GM21619 (cell line): ENCODE data around the gene MARS1.

Experiments
- ATAC-seq: cut with Tn5 transposase; IDR thresholded peaks from one replicate; pipeline ENCODE4 v1.9.1; 2021; ENCODE audit not compliant: unreplicated experiment

The MARS1 gene

GRCh38 chr12:57456737-57457490 lies 31.0 kb upstream of the MARS1 start:
- no peak for ATAC-seq

DNA sequence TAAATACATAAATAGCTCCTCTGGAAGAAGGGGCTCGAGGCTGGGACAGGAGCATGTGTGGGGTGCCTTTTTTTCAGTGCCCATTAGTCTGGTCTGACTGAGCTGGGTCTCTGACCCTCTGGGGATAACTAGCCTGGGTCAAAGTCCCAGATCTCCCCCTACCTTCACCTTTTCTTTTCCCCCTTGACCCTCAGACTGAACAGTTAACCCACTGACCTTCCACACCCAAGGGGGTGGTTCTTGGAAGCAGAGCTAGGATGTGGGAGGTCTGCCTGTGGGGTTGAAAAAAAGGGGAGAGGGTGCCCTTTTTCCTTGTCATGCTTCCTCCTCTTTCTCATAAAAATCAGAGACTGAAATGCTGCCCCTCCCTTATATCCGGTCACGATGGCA lies 29.2 kb upstream of the MARS1 start:
- ATAC-seq: no peak

GRCh38 chr12:57459055-57459749 lies 28.7 kb upstream of the MARS1 start:
- peak; percentile 51 for ATAC-seq

DNA sequence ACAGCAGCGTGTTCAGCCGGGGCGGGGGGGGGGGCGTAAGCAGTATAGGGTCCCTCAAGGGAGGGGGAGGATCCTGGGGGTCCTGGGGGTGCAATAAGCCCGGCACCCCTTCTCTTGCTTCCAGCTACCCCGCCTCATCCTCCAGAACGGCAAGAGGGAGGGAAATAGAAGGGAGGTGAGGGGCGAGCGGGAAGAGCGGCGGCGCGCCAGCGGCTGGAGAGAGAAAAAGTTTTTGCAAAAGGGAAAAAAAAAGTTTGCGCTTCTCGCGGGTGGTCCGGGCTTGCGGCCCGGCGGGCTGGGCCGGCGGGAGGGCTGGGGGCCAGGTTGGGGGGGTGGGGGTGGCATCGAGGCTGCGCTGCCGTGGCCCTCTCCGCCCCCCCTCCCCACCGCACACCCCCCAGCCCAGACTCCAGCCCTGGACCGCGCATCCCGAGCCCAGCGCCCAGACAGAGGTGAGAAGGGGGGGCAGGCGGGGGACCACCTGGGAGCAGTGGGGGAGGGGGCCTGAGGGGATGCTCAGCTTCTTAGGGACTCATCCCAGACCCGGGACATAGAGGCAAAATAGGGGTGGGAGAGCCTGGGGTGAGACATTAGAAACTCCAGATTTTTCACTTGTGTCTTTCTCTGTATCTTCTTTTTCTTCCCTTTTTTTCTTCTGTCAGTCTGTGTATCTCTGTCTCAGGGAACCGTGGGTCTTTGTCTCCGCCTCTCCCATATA lies 28.0 kb upstream of the MARS1 start, which contains the start of gene GLI1:
Gene GLI1, plus strand, starts transcription at position 36 of the 718 bp plus-strand sequence. CDS start 3,907 bp downstream, outside the sequence.
- no peak for ATAC-seq

GRCh38 chr12:57460468-57460784 lies 27.4 kb upstream of the MARS1 start:
- no peak for ATAC-seq

GRCh38 chr12:57460841-57461275 lies 27.0 kb upstream of the MARS1 start:
- no peak for ATAC-seq

DNA sequence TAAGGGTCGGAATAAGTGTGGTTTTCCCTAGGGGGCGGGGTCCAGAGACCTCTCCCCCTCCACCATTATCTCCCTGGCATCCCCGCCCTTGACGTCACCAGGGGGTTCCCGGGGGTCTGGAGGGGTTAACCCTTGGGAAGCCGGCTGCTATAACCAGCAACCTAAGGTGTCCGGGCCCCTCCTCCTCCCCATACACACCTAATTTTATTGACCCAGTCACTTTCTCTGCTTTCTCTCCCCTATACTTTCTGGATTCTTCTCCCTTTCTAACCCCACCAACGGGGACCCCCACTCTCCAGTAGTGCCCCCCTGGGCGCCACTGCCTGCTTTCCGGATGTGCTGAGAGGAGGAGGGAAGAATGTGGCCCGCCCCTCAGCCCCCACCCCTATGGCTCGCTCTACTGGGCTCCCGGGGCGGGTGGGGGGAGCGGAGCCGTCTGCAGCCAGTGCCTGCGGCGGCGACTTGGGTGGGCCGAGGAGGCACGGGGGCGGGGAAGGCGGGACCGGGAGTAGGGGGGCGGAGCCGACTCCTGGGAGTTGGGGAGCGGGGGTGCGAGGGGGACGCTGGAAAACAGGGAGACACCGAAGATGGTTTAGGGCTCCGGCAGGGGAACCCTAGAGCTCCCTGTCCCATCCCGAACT lies 26.5 kb upstream of the MARS1 start:
- ATAC-seq: no peak

GRCh38 chr12:57461917-57462250 lies 26.0 kb upstream of the MARS1 start:
- ATAC-seq: no peak

DNA sequence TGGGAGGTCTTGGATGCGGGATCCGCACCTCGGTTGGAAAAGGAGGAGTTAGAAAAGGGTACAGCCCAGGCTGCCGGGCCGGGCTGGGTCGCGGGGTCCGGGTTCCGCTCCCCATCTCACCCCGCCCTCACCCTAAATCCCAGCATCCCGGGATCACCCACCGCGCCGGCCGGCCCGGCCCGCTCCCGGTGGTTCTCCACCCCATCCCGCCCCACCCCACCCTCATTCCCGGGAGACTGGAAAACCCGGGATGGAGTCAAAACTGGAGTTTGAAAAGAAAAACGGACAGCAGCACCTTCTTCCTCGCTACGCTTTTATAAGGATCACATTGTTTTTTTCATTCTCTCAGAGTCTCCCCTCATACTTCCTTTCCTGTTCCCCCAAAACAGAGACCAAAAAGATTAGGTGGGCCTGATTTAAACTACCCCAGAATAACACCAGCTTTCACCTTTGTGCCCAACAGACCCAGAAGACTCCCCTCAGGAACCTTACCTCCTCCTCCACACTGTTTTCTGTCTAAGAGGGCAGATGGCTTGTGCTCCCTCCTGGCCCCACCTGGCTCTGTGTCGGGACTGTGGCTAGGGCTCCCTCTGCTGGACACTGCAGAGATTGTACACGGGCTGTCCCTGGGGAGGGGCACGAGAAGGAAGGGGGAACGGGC lies 25.5 kb upstream of the MARS1 start:
- peak; percentile 51 for ATAC-seq

DNA sequence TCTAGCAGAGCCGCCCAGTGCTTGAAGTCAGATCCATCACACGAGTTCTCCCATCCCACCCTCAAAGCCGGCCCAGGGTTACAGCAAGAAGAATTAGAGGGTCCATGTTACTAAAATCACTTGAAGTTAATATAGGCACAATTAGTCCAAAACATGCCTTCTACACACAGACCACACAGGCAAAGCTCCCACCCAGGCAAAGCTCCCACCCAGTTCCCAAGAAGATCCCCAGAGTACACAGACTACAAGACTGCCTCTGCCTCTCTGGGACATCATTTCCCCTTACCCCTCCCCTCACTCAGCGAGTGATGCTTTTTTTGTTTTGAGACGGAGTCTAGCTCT lies 25.0 kb upstream of the MARS1 start:
- no peak for ATAC-seq

DNA sequence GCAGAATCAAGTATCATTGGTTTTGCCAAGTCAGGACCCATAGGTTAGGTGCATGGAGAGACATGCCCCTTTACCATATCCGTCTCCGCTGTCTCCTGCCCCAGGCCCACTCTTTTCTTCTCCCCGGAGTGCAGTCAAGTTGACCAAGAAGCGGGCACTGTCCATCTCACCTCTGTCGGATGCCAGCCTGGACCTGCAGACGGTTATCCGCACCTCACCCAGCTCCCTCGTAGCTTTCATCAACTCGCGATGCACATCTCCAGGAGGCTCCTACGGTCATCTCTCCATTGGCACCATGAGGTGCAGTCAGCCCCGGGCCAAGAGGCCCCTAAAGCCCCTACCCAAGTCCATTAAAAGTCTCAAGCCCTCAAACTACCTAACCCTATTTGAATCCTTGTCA lies 23.3 kb upstream of the MARS1 start:
- no peak for ATAC-seq

DNA sequence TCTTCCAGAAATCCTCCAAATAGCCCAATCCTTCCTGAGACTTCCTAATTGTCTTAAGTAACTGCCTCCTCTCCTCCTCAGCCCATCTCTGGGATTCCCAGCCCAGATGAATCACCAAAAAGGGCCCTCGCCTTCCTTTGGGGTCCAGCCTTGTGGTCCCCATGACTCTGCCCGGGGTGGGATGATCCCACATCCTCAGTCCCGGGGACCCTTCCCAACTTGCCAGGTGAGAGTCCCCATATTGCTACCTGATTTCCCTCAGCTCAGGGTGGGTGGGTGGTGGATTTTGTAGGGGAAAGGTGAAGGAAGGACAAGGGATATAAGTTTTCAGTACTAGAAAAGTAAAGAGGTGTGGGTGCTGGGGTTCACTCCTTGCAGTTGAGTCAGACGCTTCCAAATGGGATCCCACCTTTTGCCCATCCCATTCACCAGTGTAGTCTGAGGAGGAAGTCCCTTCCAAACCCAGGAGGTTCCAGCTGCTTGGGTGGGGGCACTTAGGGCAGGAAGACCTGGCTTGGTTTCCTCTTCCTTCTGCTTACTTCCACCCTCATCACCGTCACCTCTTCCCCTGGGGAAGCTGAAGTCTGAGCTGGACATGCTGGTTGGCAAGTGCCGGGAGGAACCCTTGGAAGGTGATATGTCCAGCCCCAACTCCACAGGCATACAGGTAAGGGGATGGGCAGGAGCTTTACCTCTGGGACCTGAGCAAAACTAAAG lies 22.7 kb upstream of the MARS1 start:
- no peak for ATAC-seq

- no peak for ATAC-seq
Observed at GRCh38 chr12:57465747-57466505, 21.9 kb upstream of the MARS1 start.

DNA sequence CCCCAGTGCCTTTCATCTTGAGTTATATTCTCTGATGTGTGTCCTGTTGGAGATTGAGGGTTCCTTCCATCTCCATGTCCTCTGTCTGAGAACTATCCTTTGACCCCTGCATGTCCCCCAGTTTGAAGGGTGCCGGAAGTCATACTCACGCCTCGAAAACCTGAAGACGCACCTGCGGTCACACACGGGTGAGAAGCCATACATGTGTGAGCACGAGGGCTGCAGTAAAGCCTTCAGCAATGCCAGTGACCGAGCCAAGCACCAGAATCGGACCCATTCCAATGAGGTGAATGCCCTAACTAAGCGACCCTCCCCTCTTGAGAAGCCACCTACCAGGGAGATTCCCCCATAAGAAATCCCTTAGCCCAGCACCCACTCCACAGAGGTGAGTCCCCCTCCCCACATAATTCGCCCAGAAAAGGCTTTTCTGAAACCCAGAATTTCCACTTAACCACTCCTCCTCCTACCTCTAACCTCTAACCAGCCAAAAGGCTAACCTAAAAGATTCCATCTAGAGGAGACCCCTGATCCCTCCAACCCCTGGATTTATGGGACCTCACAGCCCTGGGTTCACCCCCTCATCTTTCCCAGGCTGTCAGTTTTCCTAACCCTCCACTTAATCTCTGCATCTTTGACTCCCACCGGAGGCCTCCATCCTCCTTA lies 20.5 kb upstream of the MARS1 start:
- ATAC-seq: no peak

- ATAC-seq: no peak
Observed at GRCh38 chr12:57467915-57468314, 20.0 kb upstream of the MARS1 start.

GRCh38 chr12:57469296-57470164 lies 18.3 kb upstream of the MARS1 start:
- no peak for ATAC-seq

DNA sequence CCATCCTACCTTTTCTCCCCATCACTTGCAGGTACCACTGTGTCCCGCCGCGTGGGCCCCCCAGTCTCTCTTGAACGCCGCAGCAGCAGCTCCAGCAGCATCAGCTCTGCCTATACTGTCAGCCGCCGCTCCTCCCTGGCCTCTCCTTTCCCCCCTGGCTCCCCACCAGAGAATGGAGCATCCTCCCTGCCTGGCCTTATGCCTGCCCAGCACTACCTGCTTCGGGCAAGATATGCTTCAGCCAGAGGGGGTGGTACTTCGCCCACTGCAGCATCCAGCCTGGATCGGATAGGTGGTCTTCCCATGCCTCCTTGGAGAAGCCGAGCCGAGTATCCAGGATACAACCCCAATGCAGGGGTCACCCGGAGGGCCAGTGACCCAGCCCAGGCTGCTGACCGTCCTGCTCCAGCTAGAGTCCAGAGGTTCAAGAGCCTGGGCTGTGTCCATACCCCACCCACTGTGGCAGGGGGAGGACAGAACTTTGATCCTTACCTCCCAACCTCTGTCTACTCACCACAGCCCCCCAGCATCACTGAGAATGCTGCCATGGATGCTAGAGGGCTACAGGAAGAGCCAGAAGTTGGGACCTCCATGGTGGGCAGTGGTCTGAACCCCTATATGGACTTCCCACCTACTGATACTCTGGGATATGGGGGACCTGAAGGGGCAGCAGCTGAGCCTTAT lies 17.4 kb upstream of the MARS1 start:
- ATAC-seq: no peak
